Astrocyte (in vitro differentiated cells and primary cell): ENCODE measurements around the gene ZNF407.

Experiments
- CTCF ChIP-seq: IDR thresholded peaks from 2 replicates; pipeline ENCODE4 v1.5.1; 2011; ENCODE audit warnings: low read depth, mild to moderate bottlenecking, inconsistent platforms, low read length, moderate library complexity; ENCODE audit not compliant: insufficient read depth
- EZH2 ChIP-seq: IDR thresholded peaks from 2 replicates; pipeline ENCODE4 v1.6.1; 2012; ENCODE audit warnings: mild to moderate bottlenecking, low read length, inconsistent platforms; ENCODE audit not compliant: insufficient read depth

DNA sequence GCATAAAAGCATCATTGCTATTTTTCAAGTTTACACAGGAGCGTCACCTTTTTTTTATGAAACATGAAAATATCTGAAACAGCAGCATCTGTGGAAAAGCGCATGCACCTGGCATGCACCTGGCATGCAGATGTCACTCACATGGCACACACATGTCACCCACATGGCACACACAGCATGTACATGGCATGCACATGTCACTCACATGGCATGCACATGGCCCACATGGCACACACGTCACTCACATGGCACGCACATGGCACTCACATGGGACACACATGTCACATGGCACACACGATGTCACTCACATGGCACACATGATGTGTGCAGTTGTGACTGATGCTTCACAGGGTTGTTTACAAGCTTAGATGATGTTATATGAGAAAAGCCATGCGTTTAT is 188.0 kb downstream of the ZNF407 start:
- TF ChIP-seq EZH2: no peak
- TF ChIP-seq CTCF: no peak
